SJSA1 (cell line): Measurements from ENCODE around the gene AMACR. TPM values are rescaled to one million over a fixed set of nuclear protein-coding genes. Genes with fewer than 3 reads are reported as not detected.
A peak's percentile ranks its signal among the peaks of the same experiment; 100 is the strongest.
"Not testable (repeated sequence)": the region's sequence is repeated elsewhere in the genome, so short reads cannot be mapped to it uniquely, and the experiment has no call there.

ENCODE experiments used
- DNase-seq, 2 experiments: peaks; one replicate each; pipeline ENCODE4 v3.0.0-alpha.2; 2015 to 2020; ENCODE audit warnings: low spot score in 2 of 2, low read depth in 1 of 2
- H3K27ac ChIP-seq: fragments of 250-450 bp; sonication (Bioruptor Pico); 2 replicates; pipeline ENCODE4 v1.5.1; 2020; ENCODE audit warnings: mild to moderate bottlenecking, moderate library complexity
- H3K27me3 ChIP-seq: fragments of 250-450 bp; sonication (Bioruptor Pico); replicated peaks from 2 replicates; pipeline ENCODE4 v1.5.1; 2020; ENCODE audit warnings: mild to moderate bottlenecking, moderate library complexity
- H3K36me3 ChIP-seq: fragments of 250-450 bp; sonication (Bioruptor Pico); 2 replicates; pipeline ENCODE4 v1.5.1; 2020; ENCODE audit warnings: mild to moderate bottlenecking
- H3K4me1 ChIP-seq: fragments of 250-450 bp; sonication (Bioruptor Pico); replicated peaks from 2 replicates; pipeline ENCODE4 v1.6.1; 2021; ENCODE audit warnings: mild to moderate bottlenecking
- H3K4me3 ChIP-seq: fragments of 250-450 bp; sonication (Bioruptor Pico); 2 replicates; pipeline ENCODE4 v1.5.1; 2020; ENCODE audit warnings: mild to moderate bottlenecking
- H3K9me3 ChIP-seq: fragments of 250-450 bp; sonication (Bioruptor Pico); replicated peaks from 2 replicates; pipeline ENCODE4 v1.5.1; 2020; ENCODE audit warnings: mild to moderate bottlenecking
- total RNA-seq: library from RNA; depleted of rRNA; stranded (reverse); fragments of >200 nt; shearing (Covaris generic); gene quantifications from 2 replicates; pipeline ENCODE4 v1.2.3, GENCODE V29; 2014

Gene AMACR
- total RNA-seq, 1 experiment from 2014 or later = 5.9 TPM

DNA sequence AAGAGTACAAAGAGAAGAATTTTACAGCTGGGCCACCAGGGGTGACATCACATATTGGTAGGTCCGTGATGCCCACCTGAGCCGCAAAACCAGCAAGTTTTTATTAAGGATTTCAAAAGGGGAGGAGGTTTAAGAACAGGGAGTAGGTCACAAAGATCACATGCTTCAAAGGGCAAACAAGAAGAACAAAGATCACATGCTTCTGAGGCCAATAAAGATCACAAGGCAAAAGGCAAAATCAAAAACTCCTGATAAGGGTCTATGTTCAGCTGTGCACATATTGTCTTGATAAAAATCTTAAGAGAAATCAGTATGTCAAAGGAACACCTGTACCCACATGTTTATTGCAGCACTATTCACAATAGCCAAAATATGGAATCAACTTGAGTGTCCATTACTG is 2.3 kb upstream of the AMACR start:
- H3K4me3 ChIP-seq, DNase-seq, H3K4me1 ChIP-seq, H3K27me3 ChIP-seq, H3K27ac ChIP-seq, H3K9me3 ChIP-seq, H3K36me3 ChIP-seq: not testable (repeated sequence)

DNA sequence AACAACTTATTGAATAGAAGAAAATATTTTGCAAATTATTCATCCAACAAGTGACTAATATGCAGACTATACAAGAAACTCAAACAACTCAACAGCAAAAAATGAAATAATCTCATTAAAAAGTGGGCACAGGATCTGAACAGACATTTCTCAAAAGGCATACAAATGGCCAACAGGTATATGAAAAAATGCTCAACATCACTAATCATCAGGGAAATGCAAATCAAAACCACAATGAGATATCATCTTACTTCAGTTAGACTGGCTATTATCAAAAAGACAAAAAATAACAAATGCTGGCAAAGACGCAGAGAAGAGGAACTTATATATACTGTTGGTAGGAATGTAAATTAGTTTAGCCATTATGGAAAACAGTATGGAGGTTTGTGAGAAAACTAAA is 1.8 kb upstream of the AMACR start:
- Histone ChIP-seq H3K9me3 (no peaks in the 10 kb centered on the region), H3K4me1 (0 out of 2 replicates have a peak, but pooled peaks cover 9% of the 10 kb centered on the region), H3K27ac (no peak overlapping the region), H3K4me3 (no peak overlapping the region), H3K36me3 (no peaks in the 10 kb centered on the region), H3K27me3 (no peaks in the 10 kb centered on the region)
- no peak for DNase-seq

DNA sequence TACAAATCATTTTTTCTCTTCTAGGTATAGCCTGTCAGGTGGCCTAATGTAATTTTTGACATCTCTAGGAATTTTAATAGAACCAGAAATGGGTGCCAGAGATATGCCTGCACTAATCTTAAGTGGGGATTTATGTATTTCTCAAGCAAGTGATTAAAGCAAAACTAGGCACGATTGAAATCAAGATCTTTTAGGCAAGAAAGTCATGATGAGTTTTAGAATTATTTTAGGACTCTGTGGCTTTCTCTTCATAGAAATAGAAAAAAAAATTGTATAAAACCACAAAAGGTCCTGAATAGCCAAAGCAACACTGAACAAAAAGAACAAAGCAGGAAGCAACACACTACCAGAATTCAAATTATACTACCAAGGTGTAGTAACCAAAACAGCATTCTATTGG is 952 bp upstream of the AMACR start:
- no peak for DNase-seq
- Histone ChIP-seq H3K4me3 (peak overlapping the region; percentile 68), H3K27ac (no peak overlapping the region; the same call in 1 of the 2 replicates), H3K36me3 (no peaks in the 10 kb centered on the region), H3K9me3 (no peaks in the 10 kb centered on the region), H3K4me1 (0 out of 2 replicates have a peak, but pooled peaks cover 9% of the 10 kb centered on the region), H3K27me3 (no peaks in the 10 kb centered on the region)

DNA sequence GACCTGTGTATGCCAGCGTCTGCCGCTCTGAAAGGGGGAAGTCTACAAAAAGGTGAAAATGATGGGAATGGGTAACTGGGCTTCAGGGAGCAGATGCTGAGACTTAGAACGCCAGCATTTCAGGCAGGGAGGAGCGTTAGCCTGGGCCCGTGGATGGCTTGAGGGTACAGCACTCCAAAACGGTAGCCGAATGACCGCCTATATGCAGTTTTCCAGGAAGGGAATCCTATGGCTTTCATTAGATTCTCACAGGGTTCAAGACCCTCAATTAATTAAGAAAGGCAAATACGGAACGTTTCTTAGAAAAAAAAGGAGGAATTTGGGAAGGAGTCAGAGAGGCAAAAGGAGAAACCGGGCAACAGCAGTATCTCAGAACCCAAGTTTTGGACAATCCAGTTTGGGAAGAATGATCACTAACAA is 639 bp downstream of the AMACR start:
- DNase-seq = no peak

DNA sequence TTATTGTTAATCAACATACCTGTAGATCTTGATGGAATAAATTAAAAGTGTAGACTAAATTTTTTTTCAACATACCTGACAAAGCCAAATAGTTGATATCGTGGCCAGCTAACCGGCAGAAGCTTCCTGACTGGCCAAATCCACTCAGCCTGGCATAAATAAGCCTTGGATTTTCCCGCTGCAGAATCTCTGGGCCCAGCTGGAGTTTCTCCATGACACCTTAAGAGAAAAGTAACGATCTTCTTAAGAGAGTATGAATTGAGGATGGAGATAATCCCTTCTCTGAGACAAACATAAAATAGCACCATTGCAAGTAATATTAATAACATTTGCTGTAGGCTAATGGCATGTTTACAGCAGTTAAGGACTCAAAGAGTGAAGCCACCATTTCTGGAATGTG is 2.2 kb downstream of the AMACR start:
- Histone ChIP-seq H3K4me3 (no peak overlapping the region), H3K27me3 (no peaks in the 10 kb centered on the region), H3K4me1 (0 out of 2 replicates have a peak, but pooled peaks cover 9% of the 10 kb centered on the region), H3K9me3 (no peaks in the 10 kb centered on the region), H3K27ac (no peak overlapping the region), H3K36me3 (no peaks in the 10 kb centered on the region)
- no peak for DNase-seq

More for the DNA sequence above, 639 bp downstream of the AMACR start:
- no peaks in the 10 kb centered on the region for H3K36me3 ChIP-seq
- peak overlapping the region; percentile 68 for H3K4me3 ChIP-seq
- H3K4me1 ChIP-seq = 0 out of 2 replicates have a peak, but pooled peaks cover 9% of the 10 kb centered on the region
- no peaks in the 10 kb centered on the region for H3K27me3 ChIP-seq
- no peaks in the 10 kb centered on the region for H3K9me3 ChIP-seq
- no peak overlapping the region for H3K27ac ChIP-seq

DNA sequence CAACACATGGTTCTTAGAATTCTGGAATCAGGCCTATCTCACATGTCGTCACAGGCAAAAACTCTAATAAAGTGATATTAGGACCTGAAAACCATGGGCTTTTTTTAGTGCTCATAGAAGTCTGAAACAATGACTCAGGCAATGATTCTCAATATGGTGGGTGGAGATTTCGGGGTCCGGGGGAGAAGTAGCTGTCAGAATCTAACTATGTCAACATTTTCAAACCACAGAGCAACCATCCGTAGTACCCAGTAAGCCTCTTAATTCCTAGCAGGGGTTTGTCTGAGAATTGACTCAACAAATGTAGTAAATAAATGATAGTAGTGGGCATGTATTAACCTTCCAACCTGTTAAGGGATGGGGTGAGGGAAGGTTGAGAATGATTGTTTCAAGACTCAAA is 2.6 kb downstream of the AMACR start:
- no peaks in the 10 kb centered on the region for H3K36me3 ChIP-seq
- no peak overlapping the region for H3K4me3 ChIP-seq
- no peaks in the 10 kb centered on the region for H3K27me3 ChIP-seq
- H3K9me3 ChIP-seq = no peaks in the 10 kb centered on the region
- H3K4me1 ChIP-seq = 0 out of 2 replicates have a peak, but pooled peaks cover 9% of the 10 kb centered on the region
- H3K27ac ChIP-seq = no peak overlapping the region
- DNase-seq = no peak

DNA sequence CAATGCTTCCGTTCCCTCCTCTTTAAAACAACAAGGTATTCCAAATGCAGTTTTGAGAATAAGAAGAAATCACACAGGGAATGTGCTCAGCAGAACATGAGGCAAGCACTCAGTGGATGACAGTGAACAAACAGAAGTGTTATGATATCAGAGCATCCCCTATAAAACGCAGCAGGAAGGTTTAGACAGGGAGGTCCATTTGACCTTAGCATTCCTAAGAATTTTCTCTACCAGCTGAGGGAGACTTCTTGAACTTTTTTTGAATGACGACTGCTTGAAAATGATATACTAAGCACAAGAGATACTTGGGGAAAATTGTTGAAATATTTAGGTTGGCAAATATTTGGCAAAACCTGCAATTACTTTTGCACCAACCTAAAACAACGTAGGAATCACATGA is 3.9 kb downstream of the AMACR start:
- H3K4me1 ChIP-seq = 0 out of 2 replicates have a peak, but pooled peaks cover 6% of the 10 kb centered on the region
- no peak overlapping the region for H3K4me3 ChIP-seq
- H3K27ac ChIP-seq = no peak overlapping the region
- no peaks in the 10 kb centered on the region for H3K27me3 ChIP-seq
- no peaks in the 10 kb centered on the region for H3K36me3 ChIP-seq
- DNase-seq = no peak
- no peaks in the 10 kb centered on the region for H3K9me3 ChIP-seq

DNA sequence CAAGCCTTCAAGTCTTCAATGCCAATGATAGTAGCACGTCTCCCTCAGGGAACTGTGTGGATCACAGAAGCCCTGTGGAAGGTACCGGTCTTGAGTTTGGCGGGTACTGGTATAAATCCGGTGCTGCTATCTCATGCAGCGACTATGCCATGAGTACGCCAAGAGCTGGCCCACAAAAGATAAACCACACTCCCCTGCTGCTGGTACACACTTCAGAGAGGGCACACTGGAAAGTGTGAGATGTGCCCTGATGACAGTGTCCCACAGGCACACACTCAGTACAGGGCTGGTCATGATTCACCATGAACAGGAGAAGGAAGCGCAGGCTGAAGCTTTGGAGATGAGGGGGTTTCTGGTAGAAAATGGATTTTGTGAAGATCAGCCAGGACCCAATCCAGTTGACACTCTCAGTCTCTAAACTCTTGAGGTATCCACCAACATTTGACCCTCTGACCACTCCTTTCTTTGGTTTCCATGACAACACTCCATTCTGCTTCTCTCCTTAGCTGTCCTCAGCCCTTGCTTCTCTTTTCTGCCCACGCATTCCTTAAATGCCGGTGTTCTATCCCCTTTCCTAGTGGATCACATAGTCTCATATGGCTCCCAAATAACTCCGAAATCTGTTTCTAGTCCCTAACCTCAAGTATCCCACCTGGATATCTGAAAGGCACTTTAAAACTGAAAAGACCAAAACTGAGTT is 5.1 kb downstream of the AMACR start:
- no peak for DNase-seq
- Histone ChIP-seq H3K9me3 (no peaks in the 10 kb centered on the region), H3K27me3 (no peaks in the 10 kb centered on the region), H3K27ac (no peak overlapping the region), H3K4me3 (no peak overlapping the region), H3K4me1 (0 out of 2 replicates have a peak, but pooled peaks cover 5% of the 10 kb centered on the region), H3K36me3 (no peaks in the 10 kb centered on the region)

DNA sequence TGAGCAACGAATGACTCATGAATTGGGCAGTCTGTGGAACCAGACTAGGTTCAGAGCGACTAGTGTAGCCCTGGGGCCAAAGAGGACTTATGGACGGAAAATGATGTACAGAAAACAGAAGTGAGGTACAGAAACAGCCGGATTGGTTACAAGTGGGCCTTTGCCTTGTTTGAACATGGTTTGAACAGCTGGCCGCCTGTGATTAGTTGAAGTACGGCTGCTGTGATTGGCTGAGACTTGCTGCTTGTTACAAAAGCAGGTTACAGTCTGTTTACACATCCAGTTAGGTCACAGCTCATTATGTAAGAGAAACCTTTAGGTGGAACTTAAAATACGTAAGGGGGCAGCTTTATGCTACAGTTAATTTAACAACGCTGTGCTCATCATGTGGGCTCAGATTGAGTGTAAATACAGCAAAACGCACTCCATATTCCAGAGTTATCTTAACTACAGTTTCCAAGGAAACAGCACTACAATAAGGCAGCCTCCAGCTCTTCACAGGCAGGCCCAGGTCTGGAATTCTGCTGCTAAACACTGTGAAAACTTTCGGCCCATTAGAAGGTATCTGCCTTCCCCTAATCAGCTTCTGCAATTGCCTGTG is 6.5 kb downstream of the AMACR start:
- H3K9me3 ChIP-seq = no peaks in the 10 kb centered on the region
- no peak overlapping the region for H3K4me3 ChIP-seq
- no peaks in the 10 kb centered on the region for H3K36me3 ChIP-seq
- H3K27me3 ChIP-seq = no peaks in the 10 kb centered on the region
- no peak for DNase-seq
- H3K27ac ChIP-seq = no peak overlapping the region
- H3K4me1 ChIP-seq = no peaks in the 10 kb centered on the region

DNA sequence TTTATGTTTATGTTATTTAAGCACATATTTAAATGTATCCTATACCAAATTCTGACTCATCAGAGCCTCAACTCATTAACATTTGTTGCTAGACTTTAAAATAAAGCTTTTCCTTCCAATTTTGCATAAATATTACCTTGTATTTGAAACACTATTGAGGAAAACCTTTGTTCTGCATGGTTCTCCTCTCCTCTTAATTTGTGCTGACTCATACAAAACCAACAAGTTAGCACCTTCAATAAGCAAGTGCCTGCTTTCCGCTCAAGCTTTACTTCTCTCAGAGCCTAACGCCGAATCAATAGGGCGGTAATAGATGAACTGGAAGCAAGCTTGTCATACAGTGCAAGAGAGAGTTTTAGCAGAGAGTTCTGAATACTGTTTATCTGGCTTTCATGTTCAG is 7.9 kb downstream of the AMACR start:
- Histone ChIP-seq H3K4me3 (no peak overlapping the region), H3K36me3 (no peaks in the 10 kb centered on the region), H3K4me1 (no peaks in the 10 kb centered on the region), H3K27ac (no peak overlapping the region), H3K9me3 (no peaks in the 10 kb centered on the region), H3K27me3 (no peaks in the 10 kb centered on the region)
- DNase-seq = no peak

DNA sequence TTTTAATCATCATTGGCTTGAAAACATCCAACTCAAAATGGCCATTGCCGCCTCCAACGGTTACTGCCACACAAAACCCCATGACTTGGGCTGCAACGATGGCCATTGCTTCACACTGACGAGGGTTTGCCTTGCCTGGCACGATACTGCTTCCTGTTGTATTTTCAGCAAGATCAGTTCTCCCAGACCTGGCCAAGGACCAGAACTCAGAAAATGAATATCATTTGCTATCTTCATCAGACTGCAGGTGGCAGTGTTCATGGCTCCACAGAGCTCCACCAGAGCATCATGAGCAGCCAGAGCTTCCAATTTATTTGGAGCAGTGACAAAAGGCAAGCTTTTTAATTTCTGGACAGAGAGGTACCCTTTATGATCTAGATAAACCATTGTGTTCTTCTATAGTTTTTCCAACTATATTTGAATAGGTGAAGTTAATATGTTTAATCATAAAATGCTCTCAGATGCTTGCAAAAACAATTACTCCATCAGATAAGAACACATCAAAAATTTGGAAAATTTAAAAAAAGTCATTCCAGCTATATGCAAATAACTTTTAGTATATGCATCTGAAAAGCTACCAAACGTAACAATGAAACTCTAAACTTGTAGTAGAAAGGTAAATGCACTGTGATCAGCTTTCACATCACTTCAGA is 10.4 kb downstream of the AMACR start:
- Histone ChIP-seq H3K27ac (no peak overlapping the region), H3K36me3 (no peaks in the 10 kb centered on the region)

DNA sequence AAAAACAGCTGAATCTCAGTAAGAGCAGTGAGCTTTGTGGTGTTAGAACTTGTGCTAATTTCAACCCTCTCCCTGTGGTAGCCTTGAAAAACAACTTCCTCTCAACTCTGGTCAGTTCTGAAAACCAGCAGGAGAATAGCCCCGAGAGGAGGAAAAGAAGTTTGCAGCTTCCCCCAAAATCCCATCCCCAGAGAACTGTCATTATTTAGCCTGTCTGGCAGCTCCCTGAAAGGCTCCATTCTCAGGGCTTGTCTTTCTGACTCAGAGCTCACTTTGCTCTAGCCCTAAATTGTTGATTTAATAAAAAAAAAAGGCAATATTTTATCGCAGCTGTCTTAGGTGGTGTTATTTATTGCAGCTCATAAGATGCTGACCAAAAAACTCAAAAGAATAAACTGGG is 12.0 kb downstream of the AMACR start:
- no peak for DNase-seq
- Histone ChIP-seq H3K4me1 (no peaks in the 10 kb centered on the region), H3K27me3 (no peaks in the 10 kb centered on the region), H3K4me3 (no peak overlapping the region), H3K27ac (no peak overlapping the region), H3K9me3 (no peaks in the 10 kb centered on the region), H3K36me3 (no peaks in the 10 kb centered on the region)

More for the DNA sequence above, 10.4 kb downstream of the AMACR start:
- peak in 1 of 2 experiments; percentile 2 for DNase-seq
- Histone ChIP-seq H3K4me3 (no peak overlapping the region), H3K9me3 (no peaks in the 10 kb centered on the region), H3K4me1 (no peaks in the 10 kb centered on the region), H3K27me3 (no peaks in the 10 kb centered on the region)

DNA sequence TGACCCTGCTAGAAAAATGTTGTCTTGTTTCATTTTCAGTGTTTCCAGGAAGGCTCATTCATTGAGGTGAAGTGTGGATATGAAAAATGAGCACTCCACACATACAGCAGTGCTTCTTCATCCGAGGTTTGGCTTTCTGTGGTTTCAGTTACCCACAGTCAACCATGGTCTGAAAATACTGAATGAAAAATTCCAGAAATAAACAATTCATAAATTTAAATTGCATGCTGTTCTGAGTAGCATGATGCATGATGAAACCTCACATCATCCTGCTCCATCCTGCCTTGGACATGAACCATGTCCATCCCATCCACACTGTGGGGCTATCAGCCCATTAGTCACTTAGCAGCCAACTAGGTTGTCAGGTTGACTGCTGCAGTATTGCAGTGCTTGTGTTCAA is 13.0 kb downstream of the AMACR start:
- no peak overlapping the region for H3K4me3 ChIP-seq
- no peaks in the 10 kb centered on the region for H3K27me3 ChIP-seq
- H3K36me3 ChIP-seq = no peaks in the 10 kb centered on the region
- H3K27ac ChIP-seq = no peak overlapping the region
- no peak for DNase-seq
- no peaks in the 10 kb centered on the region for H3K9me3 ChIP-seq
- no peaks in the 10 kb centered on the region for H3K4me1 ChIP-seq

DNA sequence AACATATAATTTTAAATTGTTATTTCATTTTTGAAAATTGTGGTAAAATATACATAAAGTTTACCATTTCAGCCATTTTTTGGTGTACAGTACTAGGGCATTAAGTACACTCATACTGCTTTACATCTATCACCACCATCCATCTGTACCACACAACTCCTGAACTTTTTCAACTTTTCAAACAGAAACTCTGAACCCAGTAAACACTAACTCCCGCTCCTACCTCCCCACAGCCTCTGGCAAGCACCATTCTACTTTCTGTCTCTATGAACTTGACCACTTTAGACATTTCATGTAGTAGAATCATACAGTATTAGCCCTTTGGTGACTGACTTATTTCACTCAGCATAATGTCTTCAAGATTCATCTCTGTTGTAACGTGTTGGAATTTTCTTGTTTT is 15.0 kb downstream of the AMACR start:
- Histone ChIP-seq H3K27me3 (no peaks in the 10 kb centered on the region), H3K36me3 (no peaks in the 10 kb centered on the region), H3K27ac (no peak overlapping the region), H3K4me3 (no peak overlapping the region), H3K4me1 (no peaks in the 10 kb centered on the region), H3K9me3 (no peaks in the 10 kb centered on the region)
- DNase-seq = no peak
